Measurements from ENCODE around the gene G6PD. TPM values are rescaled to one million over a fixed set of nuclear protein-coding genes. Genes with fewer than 3 reads are reported as not detected.
"Not testable (repeated sequence)": the region's sequence is repeated elsewhere in the genome, so short reads cannot be mapped to it uniquely, and the experiment has no call there.

G6PD gene
- total RNA-seq = 67.9 and 68.2 TPM in 2 replicates

DNA sequence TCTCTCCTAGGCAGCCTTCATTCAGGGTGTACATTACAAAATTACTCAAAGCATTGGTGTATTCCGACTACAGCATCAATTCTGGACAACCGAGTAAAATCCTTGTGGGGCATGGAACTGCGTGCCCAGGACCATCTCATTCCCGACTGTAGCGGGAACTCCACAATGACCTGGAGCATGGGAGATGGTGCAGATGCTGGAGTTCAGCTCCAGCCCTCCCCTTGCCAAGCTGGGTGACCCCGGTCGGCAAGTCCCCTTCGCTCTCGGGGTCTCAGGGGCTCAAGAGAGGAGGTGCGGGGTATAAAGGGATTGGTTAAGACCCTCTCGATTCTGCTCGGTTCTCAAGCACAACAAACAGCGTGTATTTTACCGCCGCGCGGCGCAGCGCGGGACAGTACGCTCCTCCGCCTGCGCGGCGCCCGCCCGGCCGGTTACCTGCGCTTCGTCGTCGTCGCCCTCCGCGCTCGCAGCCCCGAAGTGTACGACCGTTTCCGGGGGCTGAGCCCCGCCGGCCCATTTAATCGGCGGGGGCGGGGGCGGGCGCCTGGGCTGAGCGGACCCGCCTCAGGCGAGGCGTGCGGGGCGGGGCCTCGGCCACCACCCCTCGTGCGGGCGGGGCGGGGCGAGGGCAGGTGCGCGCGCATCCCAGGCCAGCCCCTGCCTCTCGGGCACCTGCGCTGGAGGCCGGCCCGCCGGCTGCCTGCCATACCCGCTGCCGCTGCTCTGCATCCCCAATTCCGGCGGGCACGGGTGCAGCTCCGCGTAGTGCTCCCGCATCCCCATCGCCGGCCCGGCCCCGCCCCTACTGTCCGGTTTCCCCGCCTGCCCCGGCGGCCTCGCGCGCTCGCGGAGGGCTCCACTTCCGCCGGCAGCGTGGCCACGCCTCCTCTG is at the start of gene G6PD:
Gene G6PD, minus strand, starts transcription at position 493 of the 891 bp plus-strand sequence. CDS start 691 bp downstream, outside the sequence.
- intact Hi-C loops (cut with micrococcal nuclease) = loop anchor here (1.0 kb wide), 4 partner anchors 30 to 618 kb away; partner anchors contain the start of genes FAM3A, LAGE3 and SLC10A3

DNA sequence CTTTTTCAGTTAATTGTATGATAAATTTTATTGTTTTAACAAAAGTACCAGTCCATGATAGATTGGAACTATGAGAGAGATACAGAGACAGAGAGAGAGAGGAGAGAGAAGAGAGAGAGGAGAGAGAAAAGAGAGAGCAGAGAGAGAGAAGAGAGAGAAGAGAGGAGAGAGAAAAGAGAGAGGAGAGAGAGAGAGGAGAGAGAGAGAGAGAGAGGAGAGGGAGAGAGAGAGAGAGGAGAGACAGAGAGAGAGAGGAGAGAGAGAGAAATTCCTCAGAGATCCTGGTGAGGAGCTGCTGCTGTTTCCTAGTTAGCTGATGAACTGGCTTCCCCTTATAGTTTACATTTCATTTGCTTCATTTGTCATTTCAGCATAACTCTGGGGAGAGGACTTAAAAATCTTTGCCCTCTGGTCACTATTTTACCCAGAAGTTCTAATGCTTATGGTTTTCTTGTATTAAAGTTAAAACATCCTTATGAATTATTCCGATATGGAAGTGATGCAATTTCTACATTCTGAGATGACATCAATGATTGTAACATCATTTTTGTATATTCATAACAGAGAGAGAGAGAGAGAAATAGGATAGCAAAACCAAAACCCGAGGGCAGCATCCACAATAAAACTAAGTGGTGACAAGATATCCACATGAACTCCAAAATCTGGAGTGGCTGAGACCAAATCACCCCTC is 49.1 kb upstream of the G6PD start:
- intact Hi-C loops (cut with micrococcal nuclease) = no loop called here

DNA sequence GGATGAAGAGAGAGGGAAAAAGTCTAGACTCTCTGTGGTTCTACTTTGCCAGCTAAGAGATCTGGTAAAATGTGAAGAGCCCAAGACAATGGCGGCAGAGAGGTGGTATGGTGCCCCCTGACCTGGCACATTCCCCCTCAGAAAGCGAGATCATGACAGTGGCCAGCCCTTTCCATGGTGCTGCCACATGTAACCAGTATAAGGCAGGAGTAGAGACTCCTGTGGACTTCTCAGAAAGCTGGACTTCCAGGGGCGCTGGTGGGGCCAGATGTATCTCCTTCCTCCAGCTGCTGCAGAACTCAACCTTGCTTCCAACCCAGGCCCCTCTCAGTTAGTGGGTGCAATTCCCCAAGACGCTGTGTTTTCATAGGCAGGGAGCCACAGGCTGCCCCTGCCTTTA is 47.8 kb upstream of the G6PD start:
- intact Hi-C loops (cut with micrococcal nuclease) = no loop called here

DNA sequence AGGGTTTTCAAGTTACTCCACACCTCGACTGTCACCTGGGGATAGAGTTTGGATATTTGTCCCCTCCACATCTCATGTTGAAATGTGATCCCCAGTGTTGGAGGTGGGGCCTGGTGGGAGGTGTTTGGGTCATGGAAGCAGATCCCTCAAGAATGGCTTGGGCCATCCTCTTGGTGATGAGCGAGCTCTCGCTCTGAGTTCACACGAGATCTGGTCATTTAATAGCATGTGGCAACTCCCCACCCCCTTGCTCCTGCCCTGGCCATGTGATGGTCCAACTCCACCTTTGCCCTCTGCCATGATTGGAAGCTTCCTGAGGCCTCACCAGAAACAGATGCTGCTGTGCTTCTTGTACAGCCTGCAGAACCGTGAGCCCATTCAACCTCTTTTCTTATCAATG is 46.6 kb upstream of the G6PD start:
- intact Hi-C loops (cut with micrococcal nuclease) = no loop called here

DNA sequence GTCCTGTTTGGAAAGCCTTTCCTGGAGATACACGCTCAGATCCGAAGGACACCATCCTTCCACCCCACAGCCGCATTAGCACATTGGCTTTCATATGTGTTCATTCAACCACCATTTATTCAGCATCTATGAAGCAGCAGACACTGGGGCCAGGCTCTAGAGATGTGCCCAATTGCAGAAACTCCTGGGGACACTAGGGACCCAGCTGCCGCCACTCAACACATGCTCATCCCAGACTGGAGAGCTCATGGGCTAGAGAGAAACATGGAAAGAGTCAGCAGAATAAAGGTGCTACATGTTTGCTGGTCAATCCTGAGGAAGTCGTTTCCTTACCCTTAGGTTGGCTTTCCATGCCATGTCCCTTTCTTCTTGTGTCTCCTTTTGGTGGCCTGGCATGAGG is 45.9 kb upstream of the G6PD start:
- intact Hi-C loops (cut with micrococcal nuclease) = no loop called here

DNA sequence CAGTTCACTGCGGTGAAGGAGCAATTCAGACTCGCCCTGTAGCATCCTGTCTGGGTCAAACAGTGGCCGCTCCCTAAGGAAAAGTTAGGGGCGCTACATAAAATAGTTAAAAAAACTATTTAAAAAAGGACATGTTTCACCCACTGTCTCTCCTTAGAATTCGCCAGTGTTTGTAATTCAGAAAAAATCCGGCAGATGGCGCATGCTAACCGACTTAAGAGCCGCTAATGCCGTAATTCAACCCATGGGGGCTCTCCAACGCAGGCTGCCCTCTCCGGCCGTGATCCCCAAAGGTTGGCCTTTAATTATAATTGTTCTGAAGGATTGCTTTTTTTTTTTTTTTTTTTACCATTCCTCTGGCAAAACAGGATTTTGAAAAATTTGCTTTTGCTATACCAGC is 43.8 kb upstream of the G6PD start:
- intact Hi-C loops (cut with micrococcal nuclease) = not testable (repeated sequence)

DNA sequence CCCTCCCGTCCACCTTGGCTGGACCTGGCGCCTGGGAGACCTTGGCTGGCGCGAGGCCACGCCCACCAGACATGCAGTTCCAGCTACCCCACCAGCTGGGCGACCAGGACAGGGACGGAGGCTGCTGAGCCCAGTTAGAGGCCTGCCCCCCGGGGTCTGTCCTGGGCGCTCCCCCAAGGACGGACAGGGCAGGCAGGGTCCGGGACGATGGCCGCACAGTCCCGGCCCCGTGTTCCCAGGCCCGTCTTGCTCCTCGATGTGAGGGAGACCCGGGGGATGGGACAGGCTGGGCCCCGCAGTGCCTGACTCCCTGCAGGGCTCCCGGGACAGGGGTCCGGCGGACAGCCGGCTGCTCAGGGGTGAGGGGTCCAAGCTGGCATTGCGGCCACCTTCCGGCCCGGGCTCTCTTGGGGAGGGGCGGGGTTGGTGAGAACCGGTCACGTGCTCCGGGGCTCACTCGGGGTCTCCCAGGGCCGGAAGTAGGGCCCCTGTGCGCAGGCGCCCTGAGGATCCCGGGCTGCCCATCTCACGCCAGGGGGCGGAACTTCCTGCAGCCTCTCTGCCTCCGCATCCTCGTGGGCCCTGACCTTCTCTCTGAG is 38.0 kb upstream of the G6PD start, which contains the start of gene CTAG1A:
Gene CTAG1A, plus strand, starts transcription at position 549 of the 599 bp plus-strand sequence. CDS start 74 bp downstream, outside the sequence.
- intact Hi-C loops (cut with micrococcal nuclease) = not testable (repeated sequence)

DNA sequence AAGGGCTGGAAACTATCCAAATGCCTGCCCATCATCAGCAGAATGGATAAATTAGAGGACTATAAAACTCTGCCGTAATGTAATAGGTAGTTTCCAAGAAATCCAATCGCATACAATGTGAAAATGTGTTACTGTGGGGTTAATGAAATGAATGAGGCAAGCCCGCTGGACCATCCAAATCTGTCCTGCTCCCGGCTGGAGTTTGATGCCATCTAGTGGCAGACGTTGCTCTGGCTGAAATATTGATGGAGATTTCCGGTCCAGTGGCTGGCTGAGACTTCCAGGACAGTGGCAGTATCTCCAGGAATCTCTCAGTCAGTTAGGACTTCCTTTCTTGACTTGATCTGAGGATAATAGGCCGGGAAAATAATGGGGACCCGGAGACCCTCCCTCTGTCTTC is 36.3 kb upstream of the G6PD start:
- intact Hi-C loops (cut with micrococcal nuclease) = not testable (repeated sequence)

DNA sequence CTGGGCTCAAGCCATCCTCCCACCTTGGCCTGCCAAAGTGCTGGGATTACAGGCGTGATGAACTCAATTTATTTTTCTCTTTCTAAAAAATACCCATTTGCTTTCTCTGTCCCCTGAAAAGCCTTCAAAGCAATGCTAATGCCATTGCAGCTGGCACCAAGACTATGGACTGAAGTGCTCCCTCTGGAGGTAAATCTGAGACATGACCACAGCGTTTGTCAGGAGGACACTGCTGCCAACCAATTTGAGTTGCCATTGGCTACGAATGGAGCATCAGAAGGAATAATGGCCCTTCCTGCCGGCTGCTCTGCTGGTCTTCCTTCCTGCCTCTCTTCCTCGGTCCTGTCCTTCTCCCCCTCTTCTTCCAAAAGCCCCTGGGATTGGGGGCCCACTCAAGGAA is 28.4 kb upstream of the G6PD start:
- intact Hi-C loops (cut with micrococcal nuclease) = not testable (repeated sequence)

DNA sequence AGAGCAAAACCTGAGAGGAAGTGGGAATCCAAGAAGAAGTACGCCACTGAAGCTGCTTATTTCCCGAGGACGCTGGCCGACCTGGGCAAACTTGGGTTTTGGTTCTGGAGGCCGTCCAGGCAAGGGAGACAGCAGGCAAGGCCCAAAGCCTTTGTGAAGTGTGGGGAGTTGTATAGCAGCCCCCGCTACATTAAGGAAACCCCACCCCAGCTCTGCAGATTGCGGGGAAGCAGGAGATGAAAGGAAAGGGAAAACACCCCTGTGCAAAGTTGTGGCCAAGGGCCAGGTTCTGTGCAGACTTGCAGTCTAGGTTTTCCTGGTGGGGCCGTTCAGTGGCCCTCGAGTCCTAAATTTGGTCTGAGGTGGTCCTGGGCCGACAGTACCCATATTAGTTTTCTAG is 26.4 kb upstream of the G6PD start:
- intact Hi-C loops (cut with micrococcal nuclease) = not testable (repeated sequence)

DNA sequence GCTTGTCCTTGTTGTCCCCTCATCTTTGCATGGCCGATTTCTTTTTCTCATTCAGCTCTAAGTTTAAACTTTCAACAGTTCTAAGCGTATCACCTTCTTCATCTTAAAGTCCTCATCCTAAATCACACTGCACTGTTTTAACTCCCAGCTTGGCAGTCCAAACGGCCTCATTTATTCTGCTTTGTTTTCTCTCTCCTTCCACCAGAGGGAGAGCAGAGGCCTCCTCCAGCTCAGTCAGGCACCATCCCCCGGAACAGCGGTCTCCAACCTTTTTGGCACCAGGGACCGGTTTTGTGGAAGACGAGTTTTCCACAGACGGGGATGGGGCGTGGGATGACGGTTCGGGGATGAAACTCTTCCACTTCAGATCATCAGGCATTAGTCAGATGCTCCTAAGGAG is 23.7 kb upstream of the G6PD start:
- intact Hi-C loops (cut with micrococcal nuclease) = not testable (repeated sequence)

DNA sequence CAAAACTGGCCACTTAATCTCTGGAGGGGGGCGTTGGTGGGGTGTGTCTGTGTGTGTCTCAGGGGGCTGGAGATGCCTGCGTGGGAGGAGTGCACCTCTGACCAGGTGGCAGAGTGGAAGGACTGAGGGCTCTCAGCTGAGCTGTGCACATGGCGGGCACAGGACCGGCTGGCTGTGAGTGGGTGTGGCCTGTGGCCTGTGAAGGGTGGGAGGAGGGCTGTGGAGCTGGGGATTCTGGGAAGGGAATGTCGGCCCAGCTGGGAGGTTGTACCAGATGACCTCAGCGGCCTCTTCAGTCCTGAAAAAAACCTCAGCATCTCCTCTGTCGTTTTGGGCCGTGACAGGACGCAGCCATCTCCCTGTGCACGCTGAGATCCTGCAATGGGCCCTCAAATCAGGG is 15.6 kb upstream of the G6PD start:
- intact Hi-C loops (cut with micrococcal nuclease) = not testable (repeated sequence)

DNA sequence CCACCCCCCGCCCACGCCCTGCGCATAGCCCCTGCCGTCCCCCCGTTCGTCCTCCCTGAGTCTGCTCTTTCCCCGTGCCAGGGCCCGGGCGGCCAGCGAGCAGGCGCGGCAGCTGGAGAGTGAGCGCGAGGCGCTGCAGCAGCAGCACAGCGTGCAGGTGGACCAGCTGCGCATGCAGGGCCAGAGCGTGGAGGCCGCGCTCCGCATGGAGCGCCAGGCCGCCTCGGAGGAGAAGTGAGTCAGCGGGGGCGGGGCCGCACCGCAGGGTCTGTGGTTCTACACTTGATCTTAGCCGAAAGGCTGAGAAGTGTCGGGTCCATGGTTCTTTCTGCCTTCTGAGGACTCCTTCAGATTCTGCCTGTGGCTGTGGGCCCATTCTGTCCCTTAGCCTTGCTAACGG is 13.7 kb upstream of the G6PD start:
- intact Hi-C loops (cut with micrococcal nuclease) = not testable (repeated sequence)

DNA sequence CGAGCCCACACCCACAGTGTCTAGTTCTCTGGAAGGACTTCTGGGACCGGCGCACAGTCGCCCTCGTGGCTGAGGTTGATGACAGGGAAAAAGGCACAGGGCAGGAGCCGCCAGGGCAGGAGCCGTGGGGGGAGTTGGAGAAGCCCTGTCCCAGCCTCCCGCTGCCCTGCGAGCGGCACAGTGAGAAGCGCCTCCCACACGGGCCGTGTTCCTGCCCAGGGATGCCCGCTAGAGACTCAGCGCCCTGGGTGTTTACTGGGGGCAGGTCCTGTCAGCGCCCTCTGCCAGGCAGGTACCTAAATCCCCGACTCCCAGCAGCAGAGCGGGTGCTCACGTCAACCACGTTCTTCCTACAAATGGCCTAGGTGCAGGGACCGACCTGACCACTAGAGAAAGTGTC is 12.2 kb upstream of the G6PD start:
- intact Hi-C loops (cut with micrococcal nuclease) = not testable (repeated sequence)

DNA sequence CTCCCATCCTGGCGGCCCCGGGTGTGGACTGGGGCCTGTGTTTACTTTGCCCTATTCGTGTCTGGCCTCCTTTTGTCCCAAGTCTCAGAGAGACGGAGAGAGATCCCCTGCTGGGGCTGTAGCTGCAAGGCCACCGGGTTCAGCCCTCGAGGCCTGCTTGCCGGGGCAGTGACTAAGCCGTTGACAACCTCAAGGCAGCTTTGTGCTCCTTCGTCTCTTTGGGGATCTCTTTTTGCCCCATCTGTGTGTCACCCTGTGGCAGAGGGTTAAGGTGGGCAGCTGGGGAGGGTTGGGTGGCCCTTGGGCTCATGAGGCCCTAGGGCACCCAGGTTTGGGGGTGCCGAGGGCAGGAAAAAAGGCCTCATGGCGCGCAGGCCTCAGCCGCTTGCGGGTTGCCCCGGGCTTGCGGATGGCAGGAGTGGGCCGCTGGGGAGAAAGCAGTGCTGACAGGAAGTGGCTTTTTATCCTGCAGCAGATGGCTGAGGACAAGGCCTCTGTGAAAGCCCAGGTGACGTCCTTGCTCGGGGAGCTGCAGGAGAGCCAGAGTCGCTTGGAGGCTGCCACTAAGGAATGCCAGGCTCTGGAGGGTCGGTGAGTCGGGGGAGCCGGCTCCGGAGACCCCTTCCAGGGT is 11.5 kb upstream of the G6PD start:
- intact Hi-C loops (cut with micrococcal nuclease) = not testable (repeated sequence)

DNA sequence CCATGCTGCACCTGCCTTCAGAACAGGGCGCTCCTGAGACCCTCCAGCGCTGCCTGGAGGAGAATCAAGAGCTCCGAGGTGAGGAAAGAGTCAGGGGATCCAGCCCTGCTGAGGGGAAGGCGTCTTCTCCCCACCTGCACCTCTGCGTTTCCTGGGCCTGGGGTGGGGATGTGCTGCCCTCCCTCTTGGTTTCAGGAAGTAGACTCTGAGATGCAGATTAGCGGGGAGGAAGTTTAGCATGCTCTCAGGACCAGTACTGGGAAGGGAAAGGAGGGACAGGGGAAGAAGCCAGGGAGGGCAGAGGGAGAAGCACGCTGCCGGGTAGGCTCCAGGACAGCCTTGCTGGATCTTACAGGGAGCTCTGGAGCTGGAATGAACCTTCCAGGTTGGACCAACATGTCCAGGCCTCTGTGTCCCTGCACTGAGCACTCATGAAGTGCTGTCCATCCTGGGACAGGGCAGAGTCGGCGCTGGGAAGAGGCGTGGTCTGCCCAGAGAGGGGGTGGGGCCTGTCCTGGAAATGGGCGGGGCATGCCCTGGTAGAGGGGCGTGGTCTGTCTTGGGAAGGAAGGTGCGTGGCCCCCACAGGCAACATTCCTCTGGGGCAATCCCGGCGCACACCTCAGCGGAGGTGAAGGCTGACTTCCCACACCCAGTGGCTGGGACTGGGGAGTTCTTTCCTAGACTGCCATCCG is 5.6 kb upstream of the G6PD start:
- intact Hi-C loops (cut with micrococcal nuclease) = not testable (repeated sequence)

DNA sequence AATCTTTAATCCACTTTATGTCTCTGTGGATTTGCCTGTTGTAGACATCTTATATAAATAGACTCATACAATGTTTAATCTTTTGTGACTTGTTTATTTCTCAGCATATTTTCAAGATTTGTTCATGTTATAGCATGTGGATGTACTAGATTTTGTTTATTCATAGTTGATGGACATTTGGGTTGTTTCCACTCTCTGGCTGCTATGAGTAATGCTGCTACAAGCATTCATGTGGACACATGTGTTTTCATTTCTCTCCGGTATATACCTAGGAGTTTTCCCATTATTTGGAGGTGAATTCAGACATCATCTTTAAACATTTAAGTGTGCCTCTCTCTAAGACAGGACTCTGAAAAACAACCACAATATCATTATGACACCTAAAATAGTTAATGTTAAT is 3.1 kb upstream of the G6PD start:
- intact Hi-C loops (cut with micrococcal nuclease) = no loop called here

DNA sequence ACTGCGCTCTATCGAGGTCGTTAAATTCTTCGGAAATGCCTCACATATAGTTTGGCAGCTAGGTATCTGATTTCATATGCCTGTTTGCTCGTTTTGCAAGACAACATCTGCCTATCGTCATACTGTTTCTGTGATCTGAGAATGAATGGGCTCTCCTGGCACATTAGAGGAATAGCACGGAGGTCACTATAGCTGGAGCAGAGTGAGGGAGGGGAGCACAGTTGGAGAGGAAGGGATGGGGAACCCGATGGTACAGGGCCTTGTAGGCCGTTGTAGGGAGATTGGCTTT is 1.3 kb upstream of the G6PD start:
- intact Hi-C loops (cut with micrococcal nuclease) = no loop called here

DNA sequence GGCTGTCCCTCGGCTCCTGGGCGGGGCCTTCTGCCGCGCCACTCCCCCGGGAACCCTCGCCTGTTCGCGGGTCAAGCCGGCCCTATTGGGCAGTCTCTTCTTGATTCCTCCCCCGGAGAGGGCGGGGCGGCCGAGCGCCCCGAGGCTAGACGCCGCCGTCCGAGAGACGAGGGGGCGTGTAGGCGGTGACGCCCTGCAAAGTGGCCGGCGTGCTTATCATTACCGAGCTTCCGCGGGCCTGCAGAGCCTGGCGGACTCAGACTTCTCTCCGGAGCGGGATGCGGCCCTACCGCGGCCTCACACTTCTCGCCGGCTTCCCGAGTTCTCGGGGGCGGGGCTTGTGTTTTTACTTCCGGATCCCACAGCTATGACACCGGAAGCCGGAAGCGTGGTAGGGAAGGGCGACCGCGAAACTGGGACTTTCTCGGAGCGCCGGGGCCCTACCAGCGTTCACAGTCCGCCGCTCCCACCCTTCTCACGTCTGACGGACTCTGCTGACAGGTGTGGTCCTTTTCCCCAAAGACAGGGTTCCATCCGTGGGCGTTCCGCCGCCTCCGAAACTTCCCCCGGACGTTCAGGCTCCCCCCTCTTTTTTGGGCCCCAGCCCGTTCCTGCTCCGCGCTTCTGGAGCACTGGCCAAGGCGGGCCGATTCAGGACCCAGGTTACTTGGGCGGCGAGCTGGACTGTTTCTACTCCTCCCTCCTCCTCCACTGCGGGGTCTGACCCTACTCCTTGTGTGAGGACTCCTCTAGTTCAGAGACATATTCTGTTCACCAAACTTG is 790 bp upstream of the G6PD start, which contains the start of gene IKBKG:
Gene IKBKG, plus strand, starts transcription at position 376 of the 783 bp plus-strand sequence. CDS start 4,383 bp downstream, outside the sequence.
- intact Hi-C loops (cut with micrococcal nuclease) = loop anchor here (1.0 kb wide), 4 partner anchors 31 to 619 kb away; partner anchors contain the start of genes FAM3A, LAGE3 and SLC10A3

DNA sequence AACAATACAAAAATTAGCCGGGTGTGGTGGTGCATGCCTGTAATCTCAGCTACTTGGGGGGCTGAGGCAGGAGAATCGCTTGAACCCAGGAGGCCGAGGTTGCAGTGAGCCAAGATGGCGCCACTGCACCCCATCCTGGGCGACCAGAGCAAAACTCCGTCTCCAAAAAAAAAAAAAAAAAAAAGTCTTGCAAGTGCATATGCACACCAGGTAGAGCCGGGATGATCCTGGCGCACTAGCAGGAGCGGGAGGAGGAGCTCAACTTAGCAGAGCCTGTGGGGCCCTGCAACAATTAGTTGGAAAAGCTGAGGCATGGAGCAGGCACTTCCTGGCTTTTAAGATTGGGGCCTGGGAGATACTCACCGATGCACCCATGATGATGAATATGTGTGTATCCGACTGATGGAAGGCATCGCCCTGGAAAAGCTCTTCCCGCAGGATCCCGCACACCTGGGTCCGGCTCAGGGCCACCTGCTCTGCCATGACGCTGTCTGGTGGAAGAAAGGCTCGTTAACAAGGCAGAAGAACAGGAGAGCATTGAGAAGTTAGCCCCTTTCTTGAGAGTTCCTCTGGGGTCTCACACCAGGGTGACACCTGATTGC is 872 bp downstream of the G6PD start:
- intact Hi-C loops (cut with micrococcal nuclease) = no loop called here
